ENCODE results near the gene ENTPD7.

The ENTPD7 gene

DNA sequence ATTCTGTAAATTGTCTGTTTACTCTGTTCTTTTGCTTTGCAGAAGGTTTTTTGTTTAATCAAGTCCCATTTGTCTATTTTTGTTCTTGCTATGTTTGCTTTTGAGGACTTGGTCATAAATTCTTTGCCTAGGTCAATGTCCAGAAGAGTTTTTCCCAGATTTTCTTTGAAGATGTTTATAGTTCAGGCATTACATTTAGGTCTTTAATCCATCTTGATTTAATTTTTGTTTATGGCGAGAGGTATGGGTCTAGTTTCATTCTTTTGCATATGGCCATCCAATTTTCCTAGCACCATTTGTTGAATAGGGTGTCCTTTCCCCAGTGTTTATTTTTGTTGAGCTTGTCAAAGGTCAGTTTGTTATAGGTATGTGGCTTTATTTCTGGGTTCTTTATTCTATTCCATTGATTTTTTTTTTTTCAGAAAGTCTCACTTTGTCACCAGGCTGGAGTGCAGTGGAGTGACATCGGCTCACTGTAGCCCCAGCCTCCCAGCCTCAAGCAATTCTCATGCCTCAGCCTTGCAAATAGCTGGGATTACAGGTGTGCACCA, 11.6 kb upstream of the ENTPD7 start:
- no peak for DNase-seq (ENCODE audit: low read depth)

DNA sequence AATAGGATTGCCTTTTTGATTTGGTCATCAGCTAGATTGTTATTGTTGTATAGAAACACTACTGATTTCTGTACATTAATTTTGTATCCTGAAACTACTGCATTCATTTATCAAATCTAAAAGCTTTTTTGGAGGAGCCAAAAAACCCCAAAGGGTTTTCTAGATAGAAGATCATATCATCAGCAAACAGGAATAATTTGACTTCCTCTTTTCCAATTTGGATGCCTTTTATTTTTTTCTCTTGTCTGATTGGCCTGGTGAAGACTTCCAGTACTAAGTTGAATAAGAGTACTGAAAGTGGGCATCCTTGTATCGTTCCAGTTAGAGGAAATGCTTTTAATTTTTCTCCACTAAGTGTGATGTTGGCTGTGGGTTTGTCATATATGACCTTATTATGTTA, 10.6 kb upstream of the ENTPD7 start:
- no peak for DNase-seq (ENCODE audit: low read depth)

DNA sequence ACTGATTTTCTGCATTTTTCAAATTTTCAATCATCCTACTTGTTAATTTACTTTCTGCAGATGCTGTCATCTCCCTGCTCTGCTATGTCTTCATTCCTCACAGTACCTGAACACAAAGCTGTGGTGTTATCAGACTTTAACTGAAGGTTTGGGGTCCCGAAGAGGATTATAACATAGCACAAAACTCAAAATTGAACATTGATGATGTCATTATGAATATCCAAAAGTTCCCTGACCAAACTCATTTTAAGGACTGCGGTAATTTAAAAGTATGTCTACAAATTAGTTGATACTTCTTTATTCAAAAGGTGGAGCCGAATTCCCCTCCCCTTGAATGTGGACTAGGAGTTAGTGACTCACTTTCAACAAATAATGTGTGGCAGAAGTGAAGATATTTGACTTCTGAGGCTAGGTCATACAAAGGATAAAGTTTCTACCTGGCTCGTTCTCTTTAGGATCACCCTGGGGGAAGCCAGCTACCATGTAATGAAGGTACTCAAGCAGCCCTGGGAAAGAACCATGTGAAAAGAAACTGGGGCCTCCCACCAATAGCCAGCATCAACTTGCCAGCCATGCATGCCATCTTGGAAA, 6.4 kb upstream of the ENTPD7 start:
- no peak for DNase-seq (ENCODE audit: low read depth)

DNA sequence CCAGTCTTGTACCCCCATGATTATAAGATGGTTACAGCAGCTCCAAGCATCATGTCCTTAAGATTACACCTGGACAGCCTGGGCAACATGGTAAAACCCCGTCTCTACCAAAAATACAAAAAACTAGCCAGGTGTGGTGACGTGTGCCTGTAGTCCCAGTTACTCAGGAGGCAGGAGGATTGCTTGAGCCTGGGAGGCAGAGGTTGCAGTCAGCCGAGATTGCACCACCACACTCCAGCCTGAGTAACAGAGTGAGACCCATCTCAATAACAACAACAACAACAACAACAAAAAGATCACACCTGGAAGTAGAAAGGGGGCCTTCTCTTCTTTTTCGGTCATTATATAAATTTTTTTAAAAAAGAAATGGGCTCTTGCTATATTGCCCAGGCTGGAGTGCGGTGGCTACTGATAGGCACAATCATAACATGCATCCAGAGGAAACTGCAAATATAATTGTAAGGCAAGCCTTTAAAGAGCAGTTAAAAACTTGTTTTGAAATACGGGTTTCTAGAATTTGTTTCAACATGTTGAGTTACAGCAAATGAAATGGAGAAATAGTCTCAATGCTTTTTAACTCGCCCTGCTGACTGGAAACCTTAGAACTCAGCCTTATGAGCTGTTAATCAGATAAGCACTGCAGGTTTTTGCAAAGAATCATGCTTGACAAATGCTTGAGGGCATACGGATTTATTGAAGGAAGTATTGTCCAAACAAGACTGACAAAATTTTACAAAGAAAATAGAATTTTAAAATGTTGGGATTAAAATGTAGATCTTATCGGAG, 4.7 kb upstream of the ENTPD7 start:
- no peak for DNase-seq (ENCODE audit: low read depth)

DNA sequence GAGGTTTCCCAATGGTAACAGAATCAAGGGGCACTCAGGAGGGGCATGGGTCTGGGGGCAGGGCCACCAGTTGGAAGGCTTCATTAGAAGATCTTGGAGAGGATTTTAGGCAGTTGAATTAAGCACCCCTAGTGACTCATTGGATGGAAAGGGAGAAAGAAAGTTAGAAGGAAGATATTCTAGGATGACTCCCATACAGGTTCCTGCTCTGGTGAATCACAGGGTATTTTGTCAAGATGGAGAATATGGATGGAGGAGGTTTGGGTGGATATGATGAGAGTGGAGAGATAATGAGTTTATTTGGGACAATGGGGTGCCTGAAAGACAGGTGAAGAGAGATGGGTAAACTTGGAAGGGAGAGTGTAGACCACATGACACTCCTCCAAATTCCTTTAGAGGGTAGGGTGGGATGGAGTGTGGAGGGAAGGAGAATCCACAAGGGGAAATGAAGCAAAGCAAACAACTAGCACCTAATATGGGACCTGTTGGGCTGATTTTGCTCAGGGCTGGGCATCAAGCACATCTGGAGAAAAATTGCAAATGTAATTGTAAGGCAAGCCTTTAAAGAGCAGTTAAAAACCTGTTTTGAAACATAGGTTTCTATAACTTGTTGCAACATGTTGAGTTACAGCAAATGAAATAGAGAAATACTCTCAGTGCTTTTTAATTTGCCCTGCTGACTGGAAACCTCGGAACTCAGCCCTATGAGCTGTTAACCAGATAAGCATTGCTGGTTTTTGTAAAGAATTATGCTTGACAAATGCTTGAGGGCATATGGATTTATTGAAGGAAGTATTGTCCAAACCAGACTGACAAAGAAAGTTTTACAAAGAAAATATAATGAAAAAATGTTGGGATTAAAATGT, 2.9 kb upstream of the ENTPD7 start:
- DNase-seq (ENCODE audit: low read depth) = no peak

DNA sequence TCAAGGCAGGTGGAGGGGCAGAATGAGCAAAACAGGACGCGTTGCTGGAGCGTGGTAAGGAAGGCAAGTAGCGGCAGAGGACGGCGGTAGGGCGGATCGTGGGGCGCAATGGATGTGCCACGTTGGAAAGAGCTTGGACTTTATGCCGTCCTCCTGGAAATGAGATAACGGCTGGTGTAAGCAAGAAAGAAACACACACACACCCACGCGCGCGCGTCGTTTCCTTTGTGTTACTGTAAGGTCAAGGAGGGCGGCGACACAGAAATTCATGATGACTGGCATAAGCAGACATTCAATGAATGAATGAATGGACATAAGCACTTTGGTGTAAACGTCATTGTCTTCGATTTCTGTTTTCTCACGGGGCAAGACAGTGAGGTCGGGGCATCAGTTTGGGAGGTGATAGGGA, 683 bp upstream of the ENTPD7 start:
- DNase-seq (ENCODE audit: low read depth) = peak; percentile 11

DNA sequence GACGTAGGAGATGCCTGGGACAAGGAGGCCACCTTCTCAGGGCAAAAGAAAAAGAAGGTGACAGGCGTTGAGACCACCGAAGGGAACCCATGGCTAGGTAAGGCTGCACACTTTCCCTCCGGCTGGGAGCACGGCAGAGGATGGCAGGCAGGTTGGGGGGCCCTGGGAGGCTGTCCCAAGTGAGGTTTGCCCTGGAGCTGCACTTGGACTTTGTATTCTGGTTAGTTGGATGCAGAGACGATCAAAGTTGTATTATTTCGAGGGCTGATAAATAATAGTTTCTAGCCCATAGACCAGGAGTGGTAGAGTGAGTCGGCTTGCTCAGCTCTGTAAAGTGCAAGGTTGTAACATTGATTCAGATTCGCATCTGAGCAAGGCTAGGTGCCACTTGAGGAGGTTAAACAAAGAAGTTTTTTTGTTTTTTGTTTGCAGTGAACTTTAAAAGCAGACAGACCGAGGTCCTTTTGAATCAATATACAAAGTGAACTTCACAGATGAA, 608 bp downstream of the ENTPD7 start:
- DNase-seq (ENCODE audit: low read depth) = no peak

DNA sequence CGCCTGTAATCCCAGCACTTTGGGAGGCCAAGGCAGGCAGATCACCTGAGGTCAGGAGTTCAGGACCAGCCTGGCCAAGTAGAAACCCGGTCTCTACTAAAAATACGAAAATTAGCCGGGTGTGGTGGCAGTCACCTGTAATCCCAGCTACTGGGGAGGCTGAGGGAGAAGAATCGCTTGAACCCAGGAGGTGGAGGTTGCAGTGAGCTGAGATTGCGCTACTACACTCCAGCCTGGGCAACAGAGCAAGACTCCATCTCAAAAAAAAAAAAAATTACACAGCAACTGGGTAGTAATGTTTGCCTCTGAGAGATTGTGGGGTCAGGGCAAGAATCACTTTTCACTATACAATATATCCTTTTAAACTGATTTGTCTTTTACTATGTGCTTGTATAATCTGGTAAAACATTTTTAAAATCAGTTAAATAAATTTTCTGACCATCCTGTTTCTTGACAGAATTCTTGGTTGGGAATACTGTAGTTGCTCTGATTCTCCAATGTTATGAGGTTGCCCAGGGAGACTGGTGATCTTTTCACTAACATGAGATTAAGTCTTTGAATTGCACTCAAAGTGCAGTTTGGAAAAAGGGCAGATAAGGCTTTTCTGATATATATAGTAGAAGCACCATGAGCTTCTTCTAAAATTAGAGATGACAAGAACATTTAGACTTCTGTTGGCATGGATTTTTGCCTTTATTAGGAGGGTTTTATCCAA, 1.5 kb downstream of the ENTPD7 start:
- DNase-seq (ENCODE audit: low read depth) = no peak

DNA sequence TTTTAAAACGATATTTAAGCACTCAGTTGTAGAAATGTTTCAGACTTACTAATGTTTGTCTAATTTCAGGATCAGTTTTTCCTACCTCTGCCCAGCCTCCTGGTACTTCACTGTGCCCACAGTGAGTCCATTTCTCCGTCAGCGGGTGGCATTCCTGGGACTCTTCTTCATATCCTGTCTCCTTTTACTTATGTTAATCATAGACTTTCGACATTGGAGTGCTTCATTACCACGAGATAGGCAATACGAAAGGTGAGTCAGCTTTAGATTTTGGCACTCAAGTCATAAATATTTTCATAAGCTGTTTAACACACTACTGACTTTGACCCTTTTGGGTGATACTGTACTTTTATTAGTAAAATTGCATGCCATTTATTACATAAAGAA, 2.1 kb downstream of the ENTPD7 start:
- DNase-seq (ENCODE audit: low read depth) = no peak

DNA sequence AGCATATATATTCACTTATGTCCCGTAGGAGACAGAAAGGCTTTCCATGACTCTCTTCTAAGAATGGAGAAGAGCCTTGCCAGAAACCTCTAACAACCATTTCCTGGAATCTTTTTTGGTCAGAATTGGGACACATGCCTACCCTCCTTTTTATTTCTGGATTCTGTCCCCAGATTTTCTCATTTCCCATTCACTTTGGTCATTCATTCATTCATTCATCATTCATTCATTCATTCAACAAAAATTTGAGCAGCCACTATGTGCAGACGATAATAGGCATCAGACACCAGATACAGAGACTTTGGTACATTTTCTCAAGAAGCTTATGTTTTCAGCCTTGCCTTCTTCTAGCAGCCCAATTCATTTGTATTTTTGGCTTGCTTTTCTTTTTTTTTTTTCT, 6.0 kb downstream of the ENTPD7 start:
- no peak for DNase-seq (ENCODE audit: low read depth)

DNA sequence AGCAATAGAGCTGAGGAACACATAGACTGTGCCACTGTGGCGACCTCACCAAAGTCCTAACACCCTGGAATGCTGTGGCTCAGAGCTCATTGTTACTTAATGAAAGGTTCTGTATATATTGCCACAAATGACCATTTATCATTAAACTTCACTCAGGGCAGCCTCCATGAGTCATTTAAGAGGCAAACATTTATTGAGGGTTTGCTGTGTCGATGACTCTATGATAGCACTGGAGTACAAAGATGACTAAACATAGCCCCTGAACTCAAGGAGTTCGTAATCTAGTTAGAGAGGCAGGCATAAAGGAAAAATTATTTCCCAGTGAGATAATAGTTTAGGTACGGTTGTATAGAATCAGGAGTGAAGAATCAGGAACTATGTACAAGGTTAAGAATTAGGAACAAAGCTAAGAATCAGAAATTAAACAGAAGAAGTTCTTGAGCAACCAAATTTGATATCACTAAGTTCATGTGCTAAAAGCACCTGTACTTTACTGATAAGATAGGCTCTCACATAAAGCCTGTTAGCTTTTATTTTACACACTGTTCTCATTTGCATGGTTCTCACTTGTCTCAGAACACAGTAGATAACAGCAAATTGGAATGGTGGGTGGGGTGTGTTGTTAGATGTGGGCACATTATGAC, 7.9 kb downstream of the ENTPD7 start:
- DNase-seq (ENCODE audit: low read depth) = no peak

DNA sequence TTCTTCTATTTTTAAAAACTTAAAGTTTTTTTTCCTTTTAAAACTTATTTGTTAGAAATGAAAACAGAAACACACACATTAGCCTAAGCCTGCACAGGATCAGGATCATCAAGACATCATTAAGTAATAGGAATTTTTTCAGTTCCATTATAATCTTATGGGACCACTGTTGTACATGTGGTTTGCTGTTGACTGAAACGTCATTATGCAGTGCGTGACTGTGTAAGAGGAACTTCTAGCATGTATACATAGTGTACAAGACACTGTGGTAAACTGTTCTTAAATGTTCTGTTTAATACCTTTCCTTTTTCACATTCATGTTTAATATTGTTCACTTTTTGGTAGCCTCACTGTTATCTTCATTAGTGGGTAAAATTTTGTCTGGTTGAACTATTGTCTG, 12.1 kb downstream of the ENTPD7 start:
- no peak for DNase-seq (ENCODE audit: low read depth)

DNA sequence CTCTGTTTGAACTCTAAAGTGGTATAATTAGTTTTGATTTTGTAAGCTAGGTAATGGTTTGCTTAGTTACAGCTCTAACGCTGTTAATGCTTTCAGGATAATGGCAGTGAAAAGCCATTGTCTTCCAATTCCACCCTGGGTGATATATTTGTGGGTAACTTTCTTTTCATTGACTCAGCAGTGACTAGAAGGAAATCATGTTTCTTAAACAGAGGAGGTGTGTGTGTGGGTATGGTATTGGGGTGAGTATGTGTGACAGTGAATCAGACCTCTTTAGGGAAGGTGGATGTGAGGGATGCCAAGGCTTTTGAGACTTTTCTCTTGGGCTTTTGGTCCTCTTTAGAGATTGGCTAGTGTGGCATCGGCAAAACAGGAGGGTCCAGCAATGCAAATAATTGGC, 13.6 kb downstream of the ENTPD7 start:
- no peak for DNase-seq (ENCODE audit: low read depth)

DNA sequence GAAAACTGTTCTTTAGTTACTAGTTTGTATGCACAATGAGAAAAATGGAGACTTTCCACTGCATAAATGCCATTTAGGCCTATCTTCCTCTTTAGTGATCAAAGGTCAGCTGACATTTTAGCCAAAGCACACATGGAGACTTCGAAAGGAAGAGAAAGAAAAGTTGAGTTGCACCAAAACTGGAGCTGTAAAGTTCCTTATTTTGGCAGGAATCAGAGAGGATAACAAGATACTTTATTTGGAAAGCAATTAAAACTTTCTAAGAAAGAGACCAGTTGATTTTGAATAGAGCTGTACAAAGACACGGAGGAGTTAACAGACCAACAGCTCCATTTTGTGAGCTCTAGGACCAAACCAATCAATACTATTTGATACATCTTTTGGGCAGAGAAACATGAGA, 14.2 kb downstream of the ENTPD7 start:
- DNase-seq (ENCODE audit: low read depth) = no peak

DNA sequence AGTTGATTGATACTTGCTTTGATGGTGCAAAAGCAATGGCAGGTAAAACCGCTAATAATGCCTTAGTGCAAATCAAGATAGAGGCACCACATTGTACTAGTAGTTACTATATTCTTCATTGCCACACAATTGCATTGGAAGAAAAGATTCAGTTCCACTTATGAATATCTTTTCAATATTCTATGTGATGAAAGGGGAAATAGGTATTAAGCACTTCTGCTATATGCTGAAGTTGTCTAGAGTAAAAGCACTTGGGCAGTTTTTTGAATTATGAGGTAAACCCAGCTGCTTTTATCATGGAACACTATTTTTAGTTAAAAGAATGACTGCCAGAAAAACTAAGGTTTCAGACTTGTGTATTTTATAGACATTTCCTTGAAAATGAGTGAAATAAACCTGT, 15.5 kb downstream of the ENTPD7 start:
- DNase-seq (ENCODE audit: low read depth) = no peak

DNA sequence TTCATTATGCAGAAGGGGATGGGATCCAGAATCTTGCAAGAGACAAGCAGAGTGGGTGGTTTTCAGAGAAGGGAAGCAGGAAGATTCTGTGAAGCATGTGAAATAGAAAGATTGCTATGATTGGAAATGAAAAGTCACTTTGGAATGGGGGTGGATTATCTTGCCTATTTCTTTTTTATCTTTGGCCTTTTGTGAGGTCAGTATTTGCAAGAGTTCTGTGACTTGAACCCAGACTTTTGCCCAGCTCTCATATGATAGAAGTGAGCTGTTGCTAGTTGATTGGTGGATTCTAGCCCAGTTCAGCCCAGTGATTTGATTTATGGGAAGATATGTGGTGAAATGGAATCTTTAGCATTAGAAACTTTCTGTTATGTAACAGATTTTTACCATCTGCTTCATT, 17.1 kb downstream of the ENTPD7 start:
- no peak for DNase-seq (ENCODE audit: low read depth)

DNA sequence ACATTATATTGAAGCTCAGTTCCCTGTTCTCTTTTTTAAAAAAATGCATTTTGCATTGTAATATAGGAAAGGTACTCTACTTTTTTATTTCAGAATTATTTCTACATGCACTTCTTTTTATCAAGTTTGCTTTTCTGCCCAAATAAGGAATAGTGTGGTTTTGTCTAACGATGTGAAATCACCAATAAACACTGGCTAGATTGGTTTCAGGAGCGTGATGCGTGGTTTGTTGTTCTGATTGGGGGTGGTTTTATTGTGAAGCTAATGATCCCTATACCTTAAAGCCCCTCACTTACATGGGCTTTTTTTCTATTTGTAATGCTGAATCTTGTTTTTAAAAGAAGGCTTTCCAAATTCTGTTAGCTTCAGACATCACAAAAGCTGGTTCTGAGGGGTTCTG, 17.6 kb downstream of the ENTPD7 start:
- no peak for DNase-seq (ENCODE audit: low read depth)

DNA sequence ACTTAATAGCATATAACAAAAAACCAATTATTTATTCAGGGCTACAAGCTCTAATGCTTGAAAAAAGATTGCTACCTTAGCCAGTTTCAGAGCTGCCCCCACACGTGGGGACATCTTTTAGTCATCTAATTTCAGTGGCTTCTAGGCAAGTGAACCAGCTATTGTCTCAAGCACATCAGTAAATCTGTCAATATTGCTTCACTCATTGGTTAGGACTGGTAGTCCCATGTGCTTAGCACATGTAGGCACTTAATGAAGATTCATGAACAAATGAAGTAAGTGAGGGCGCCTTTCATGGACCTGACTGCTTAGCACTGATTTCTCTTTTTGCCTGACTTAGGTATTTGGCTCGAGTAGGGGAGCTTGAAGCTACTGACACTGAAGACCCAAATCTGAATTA, 19.6 kb downstream of the ENTPD7 start:
- DNase-seq (ENCODE audit: low read depth) = no peak

DNA sequence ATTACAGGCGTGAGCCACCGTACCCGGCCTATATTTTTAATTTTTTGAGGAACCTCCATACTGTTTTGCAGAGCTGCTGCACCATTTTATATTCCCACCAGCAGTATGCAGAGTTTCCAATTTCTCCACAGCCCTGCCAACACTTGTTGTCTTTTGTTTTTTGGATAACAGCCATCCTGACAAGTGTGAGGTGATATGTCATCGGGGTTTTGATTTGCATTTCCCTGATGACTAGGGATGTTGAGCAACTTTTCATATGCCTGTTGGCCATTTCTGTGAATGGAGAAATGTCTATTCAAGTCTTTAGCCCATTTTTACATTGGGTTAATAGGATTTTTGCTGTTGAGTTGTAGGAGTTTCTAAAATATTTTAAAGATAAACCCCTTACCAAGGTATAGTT, 22.2 kb downstream of the ENTPD7 start:
- no peak for DNase-seq (ENCODE audit: low read depth)

DNA sequence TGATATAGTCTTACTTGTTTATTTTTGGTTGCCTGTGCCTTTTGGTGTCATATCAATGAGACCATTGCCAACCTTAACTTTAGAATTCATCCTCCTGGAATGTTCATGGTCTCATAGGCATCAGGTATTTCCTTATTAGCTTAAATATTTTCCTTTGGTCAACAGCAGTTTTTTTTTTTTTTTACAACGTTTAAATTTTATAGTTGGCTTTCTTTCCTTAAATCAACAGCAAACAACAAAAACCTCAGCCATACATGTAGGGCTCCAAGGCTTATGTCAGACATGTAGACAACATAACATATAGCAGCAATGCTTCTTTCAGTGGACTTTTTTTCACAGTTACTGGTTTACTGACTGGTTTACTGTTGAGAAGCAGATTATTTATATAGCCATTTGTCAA, 22.7 kb downstream of the ENTPD7 start:
- no peak for DNase-seq (ENCODE audit: low read depth)

DNA sequence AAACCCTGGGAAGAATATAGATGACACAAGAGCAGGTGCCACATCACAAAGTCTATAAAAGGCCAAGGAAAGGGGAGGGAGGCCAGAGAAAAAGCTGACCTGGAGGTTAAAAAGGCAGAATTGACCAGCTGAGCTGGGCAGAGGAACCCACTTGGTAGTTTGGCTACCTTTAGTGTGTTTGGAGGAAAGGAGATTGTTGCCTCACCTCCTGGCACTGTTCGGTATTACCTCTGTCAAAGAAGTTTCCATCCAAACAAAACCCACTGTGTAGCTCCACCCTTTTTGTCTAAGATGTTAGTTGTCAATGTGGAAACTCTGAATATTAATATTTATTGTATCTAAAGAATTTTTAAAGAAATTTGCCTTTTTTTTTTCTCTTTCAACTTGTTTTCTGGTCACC, 23.4 kb downstream of the ENTPD7 start:
- DNase-seq (ENCODE audit: low read depth) = no peak

DNA sequence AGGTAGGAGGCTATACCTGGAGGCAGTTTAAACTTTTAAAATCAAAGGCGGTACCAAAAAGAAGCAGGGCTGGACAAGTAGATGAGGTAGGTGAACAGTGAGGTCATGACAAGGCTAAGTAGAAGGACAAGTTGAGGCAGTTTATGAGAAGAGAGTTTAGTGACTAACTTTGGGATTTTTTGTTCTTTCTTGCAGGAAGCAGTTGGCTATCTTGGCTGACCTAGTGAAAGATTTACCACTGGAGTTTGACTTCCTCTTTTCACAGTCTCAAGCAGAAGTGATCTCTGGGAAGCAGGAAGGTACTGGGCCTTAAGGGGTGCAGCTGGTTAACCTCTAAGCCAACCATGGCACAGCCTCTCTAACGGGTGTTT, 26.3 kb downstream of the ENTPD7 start:
- no peak for DNase-seq (ENCODE audit: low read depth)
